Lower lobe of right lung (tissue), 2 donors: ENCODE data around the gene IRF3. TPM values are rescaled to one million over a fixed set of nuclear protein-coding genes. Genes with fewer than 3 reads are reported as not detected.

Experiments
- ATAC-seq, 2 donors: fragments of 200-7000 bp; cut with Tn5 transposase; one replicate each; pipeline ENCODE4 v1.9.1; 2020 to 2022; ENCODE audit warnings: mild to moderate bottlenecking in 2 of 2, moderate library complexity in 2 of 2
- DNase-seq: peaks from one replicate; pipeline ENCODE4 v3.0.0-alpha.2; 2020
- H3K27ac ChIP-seq: fragments of 200-600 bp; one replicate; pipeline ENCODE4 v1.8.0; 2022
- H3K27me3 ChIP-seq: fragments of 200-600 bp; one replicate; pipeline ENCODE4 v1.8.0; 2022; ENCODE audit warnings: low read depth
- H3K36me3 ChIP-seq: fragments of 200-600 bp; one replicate; pipeline ENCODE4 v1.8.0; 2022; ENCODE audit warnings: mild to moderate bottlenecking
- H3K4me1 ChIP-seq: fragments of 200-600 bp; one replicate; pipeline ENCODE4 v1.8.0; 2022
- H3K4me3 ChIP-seq: fragments of 200-600 bp; one replicate; pipeline ENCODE4 v1.8.0; 2022; ENCODE audit warnings: mild to moderate bottlenecking
- H3K9me3 ChIP-seq: fragments of 200-600 bp; one replicate; pipeline ENCODE4 v1.8.0; 2022
- intact Hi-C: fragments of 100-400 bp; cut with DNase I; formaldehyde crosslinking; loops from one replicate; pipeline ENCODE4 v1.11.0; 2022
- total RNA-seq: library from RNA; stranded (reverse); fragmentation: NEBNext Ultra II Directional; extraction: Animal tissue kit (Norgen Biotek cat#: 25700); gene quantifications from one replicate; pipeline ENCODE4 v1.2.1, GENCODE V29; 2021
- TF ChIP-seq, protein P1 (sequence below): fragments of 200-600 bp; IDR thresholded peaks from one replicate; pipeline ENCODE4 v1.8.0; 2022; ENCODE audit warnings: antibody characterized with exemption, mild to moderate bottlenecking
- donor health status: DM: no; HTN: yes; CAD: no; lungs with severe emphysema.

IRF3 gene
- total RNA-seq, 1 donor from 2014 or later = 99.8 TPM

- Histone ChIP-seq H3K36me3 (peaks cover 27% of the 10 kb centered on the region), H3K4me3 (peak overlapping the region; percentile 88), H3K27ac (peak overlapping the region; percentile 92), H3K27me3 (no peaks in the 10 kb centered on the region), H3K4me1 (peaks cover 37% of the 10 kb centered on the region), H3K9me3 (no peaks in the 10 kb centered on the region)
- TF ChIP-seq, protein P1, sequence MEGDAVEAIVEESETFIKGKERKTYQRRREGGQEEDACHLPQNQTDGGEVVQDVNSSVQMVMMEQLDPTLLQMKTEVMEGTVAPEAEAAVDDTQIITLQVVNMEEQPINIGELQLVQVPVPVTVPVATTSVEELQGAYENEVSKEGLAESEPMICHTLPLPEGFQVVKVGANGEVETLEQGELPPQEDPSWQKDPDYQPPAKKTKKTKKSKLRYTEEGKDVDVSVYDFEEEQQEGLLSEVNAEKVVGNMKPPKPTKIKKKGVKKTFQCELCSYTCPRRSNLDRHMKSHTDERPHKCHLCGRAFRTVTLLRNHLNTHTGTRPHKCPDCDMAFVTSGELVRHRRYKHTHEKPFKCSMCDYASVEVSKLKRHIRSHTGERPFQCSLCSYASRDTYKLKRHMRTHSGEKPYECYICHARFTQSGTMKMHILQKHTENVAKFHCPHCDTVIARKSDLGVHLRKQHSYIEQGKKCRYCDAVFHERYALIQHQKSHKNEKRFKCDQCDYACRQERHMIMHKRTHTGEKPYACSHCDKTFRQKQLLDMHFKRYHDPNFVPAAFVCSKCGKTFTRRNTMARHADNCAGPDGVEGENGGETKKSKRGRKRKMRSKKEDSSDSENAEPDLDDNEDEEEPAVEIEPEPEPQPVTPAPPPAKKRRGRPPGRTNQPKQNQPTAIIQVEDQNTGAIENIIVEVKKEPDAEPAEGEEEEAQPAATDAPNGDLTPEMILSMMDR = peak; percentile 64
- intact Hi-C loops = no loop called here
- ATAC-seq (peak; percentile 7 to 15), DNase-seq (peak; percentile 79)
Measured at GRCh38 chr19:49677901-49678674, 12.4 kb upstream of the IRF3 start.

DNA sequence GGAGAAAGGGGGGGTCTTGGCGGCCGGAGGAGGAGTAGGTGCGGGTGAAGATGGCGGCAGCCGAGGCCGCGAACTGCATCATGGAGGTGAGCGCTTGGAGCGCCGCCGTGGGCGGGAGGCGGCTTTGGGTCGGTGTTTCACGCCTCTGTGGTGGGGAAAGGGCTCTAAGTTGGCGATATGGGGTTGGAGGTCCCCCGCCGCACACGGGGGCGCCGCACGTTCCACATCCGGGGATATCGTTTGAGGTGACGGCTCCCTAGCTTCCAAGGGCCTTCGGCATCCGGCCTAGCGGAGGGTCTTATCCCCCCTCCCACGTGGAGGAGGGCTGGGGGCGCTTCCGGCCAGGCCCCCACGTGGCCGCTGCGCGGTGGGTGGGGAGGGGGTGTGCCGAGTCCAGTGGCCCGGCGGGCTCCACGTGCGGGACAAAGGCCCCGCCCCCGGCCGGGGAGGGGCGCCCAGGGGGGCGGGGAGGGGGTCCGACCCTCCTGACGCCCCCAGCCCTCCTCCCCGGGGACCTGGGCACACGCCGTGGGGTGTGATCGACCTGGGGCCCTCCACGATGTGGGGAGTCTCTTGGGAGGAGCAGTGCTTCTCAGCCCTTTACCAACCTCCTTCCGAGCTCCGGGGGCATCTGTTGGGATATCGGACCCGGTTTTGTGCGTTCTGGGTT is 11.7 kb upstream of the IRF3 start, which contains the start of gene PRMT1:
PRMT1 (plus strand) TSS at position 41 of the 670 bp plus-strand sequence; CDS start at position 51, 10 bp downstream.
- TF ChIP-seq, protein P1 = no peak
- H3K9me3 ChIP-seq = no peaks in the 10 kb centered on the region
- DNase-seq (no peak), ATAC-seq (peak; percentile 3 to 13)
- H3K27me3 ChIP-seq = no peaks in the 10 kb centered on the region
- H3K27ac ChIP-seq = peak within 1 kb of the TSS; percentile 92
- intact Hi-C loops = no loop called here
- peaks cover 20% of the 10 kb centered on the region for H3K36me3 ChIP-seq
- H3K4me3 ChIP-seq = peak within 1 kb of the TSS; percentile 88
- peaks cover 38% of the 10 kb centered on the region for H3K4me1 ChIP-seq

DNA sequence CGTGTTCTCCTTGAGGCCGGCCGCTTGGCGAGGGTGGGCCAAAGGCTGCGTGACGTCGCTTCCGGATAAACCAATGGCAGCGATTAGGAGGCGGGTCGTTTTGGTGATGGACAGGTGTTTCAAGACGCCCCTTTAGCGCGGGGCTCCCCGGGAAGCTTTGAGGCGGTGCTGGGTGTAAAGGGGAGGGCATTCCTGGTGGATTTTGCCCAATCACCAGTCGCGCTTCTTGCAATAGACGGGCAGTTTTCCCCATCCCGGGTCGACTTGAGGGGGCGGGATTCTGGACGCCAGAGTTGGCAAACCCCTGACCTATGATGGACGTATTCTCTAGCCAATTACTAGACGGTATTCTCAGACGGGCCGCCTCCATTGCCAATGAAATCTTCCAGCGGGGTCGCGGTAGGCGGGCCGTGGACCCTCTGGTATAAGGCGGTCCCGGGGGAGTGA is 11.2 kb upstream of the IRF3 start:
- ATAC-seq = peak; percentile 89 to 93

DNA sequence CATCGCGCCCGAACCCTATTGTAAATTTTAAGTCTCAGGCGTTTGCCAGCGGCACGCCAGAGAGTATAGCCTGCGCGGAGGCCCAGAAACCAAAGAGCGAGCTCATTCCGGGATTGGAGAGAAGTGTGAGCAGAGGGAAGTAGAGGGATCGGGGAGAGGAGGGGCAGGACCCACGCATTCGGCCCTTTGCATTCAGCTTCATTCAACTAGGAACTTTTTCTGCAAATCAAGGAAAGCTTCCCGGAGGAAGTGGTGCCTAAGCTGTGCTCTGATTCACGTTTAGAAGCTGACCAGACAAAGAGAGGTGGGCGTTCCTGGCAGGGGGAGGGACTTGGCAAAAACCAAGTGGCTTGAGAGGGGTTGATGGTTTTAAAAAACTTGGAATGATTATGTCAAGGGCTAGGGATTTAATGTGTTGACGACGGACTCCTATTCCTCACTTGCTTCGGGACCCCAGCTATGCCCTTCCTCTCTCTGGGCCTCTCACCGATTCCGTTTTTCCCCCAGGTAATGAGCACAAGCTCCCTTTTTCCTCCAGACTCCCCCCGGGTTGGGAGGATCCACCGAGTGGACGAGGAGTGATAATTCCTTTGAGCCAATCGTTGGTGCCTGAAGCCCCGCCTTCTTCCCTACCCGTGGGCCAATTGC is 10.6 kb upstream of the IRF3 start:
- TF ChIP-seq, protein P1 = no peak
- no peaks in the 10 kb centered on the region for H3K9me3 ChIP-seq
- H3K36me3 ChIP-seq = peaks cover 10% of the 10 kb centered on the region
- H3K4me1 ChIP-seq = peaks cover 45% of the 10 kb centered on the region
- DNase-seq = peak; percentile 87
- H3K4me3 ChIP-seq = peak overlapping the region; percentile 88
- intact Hi-C loops = no loop called here
- no peaks in the 10 kb centered on the region for H3K27me3 ChIP-seq
- peak overlapping the region; percentile 92 for H3K27ac ChIP-seq
- ATAC-seq = peak; percentile 66 to 67

More for the DNA sequence above, 11.2 kb upstream of the IRF3 start:
- peak overlapping the region; percentile 88 for H3K4me3 ChIP-seq
- peak overlapping the region; percentile 92 for H3K27ac ChIP-seq
- H3K4me1 ChIP-seq = peaks cover 44% of the 10 kb centered on the region
- DNase-seq = peak; percentile 99
- H3K36me3 ChIP-seq = peaks cover 14% of the 10 kb centered on the region
- intact Hi-C loops = no loop called here
- no peaks in the 10 kb centered on the region for H3K9me3 ChIP-seq
- TF ChIP-seq, protein P1 = no peak
- no peaks in the 10 kb centered on the region for H3K27me3 ChIP-seq

DNA sequence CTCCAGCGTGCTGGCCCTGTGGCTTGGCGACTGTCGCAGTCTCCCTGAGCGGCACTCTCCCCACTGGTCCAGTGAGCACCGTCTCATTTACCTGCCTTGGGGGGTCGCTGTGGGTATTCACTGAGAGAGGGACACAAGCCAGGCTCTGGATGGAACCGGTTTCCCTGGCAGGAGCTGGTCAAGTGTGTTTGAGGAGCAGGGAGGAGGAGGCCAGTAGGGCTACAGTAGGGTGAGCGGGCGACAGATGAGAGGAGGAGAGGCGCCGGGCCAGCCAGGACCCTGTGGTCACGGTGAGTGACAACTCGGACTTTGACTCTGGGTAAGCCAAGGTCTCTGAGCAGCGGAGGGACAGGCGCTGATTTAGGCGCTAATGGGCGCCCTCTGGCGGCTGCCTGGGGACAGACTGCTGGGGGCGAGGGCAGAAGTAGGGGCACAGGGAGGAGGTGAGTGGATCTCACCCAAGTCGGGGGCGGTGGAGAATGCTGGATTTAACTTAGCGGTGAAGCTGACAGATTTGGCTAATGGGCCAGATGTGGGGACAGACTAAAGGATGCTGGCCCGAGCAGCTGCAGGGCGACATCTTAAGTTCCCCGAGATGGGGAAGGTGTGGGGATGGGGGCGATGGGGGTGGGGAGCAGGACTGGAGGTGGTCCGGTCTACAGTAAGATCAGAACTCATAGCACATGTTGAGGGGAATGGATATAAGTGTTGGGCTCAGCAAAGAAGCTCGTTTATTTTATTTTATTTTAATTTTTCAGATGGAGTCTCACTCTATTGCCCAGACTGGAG is 6.7 kb upstream of the IRF3 start:
- intact Hi-C loops = no loop called here
- H3K36me3 ChIP-seq = peaks cover 3% of the 10 kb centered on the region
- H3K27ac ChIP-seq = no peak overlapping the region
- DNase-seq = peak; percentile 84
- H3K4me1 ChIP-seq = peaks cover 15% of the 10 kb centered on the region
- ATAC-seq = peak; percentile 18 to 21
- H3K9me3 ChIP-seq = no peaks in the 10 kb centered on the region
- no peak overlapping the region for H3K4me3 ChIP-seq
- TF ChIP-seq, protein P1 = peak; percentile 89
- H3K27me3 ChIP-seq = no peaks in the 10 kb centered on the region
